Inflammatory macrophage treated with lipopolysaccharide for 1 hour (primary cell): Measurements from ENCODE around the gene MYO6.
"Not testable (repeated sequence)": the region's sequence is repeated elsewhere in the genome, so short reads cannot be mapped to it uniquely, and the experiment has no call there.

Source experiments
- DNase-seq, 2 donors: peaks; one replicate each; pipeline ENCODE4 v3.0.0-alpha.2; 2020 to 2022

Gene MYO6

GRCh38 chr6:75748743-75749538 lies at the start of gene MYO6:
TSS of gene MYO6 (plus strand) at chr6:75749239. CDS start at chr6:75817548, 68,309 bp downstream.
- DNase-seq = peak; percentile 29 to 49

- not testable (repeated sequence) for DNase-seq
Measured at GRCh38 chr6:75708334-75708733, 40.7 kb upstream of the MYO6 start.

GRCh38 chr6:75711173-75711572 lies 37.9 kb upstream of the MYO6 start:
- no peak for DNase-seq

- no peak for DNase-seq
Measured at GRCh38 chr6:75719133-75719532, 29.9 kb upstream of the MYO6 start.

- no peak for DNase-seq
Measured at GRCh38 chr6:75723382-75723781, 25.7 kb upstream of the MYO6 start.

GRCh38 chr6:75727206-75727605 lies 21.8 kb upstream of the MYO6 start:
- DNase-seq = no peak

GRCh38 chr6:75731029-75731428 lies 18.0 kb upstream of the MYO6 start:
- DNase-seq = not testable (repeated sequence)

- peak; percentile 22 to 24 for DNase-seq
Measured at GRCh38 chr6:75735491-75736186, 13.4 kb upstream of the MYO6 start.

GRCh38 chr6:75743971-75744370 lies 5.1 kb upstream of the MYO6 start:
- DNase-seq = no peak

GRCh38 chr6:75745404-75745803 lies 3.6 kb upstream of the MYO6 start:
- DNase-seq = no peak

- DNase-seq = no peak
Measured at GRCh38 chr6:75746221-75746620, 2.8 kb upstream of the MYO6 start.

- peak; percentile 37 to 44 for DNase-seq
Measured at GRCh38 chr6:75747152-75747992, 1.7 kb upstream of the MYO6 start.

GRCh38 chr6:75748003-75748742 lies 866 bp upstream of the MYO6 start:
- peak in 1 of 2 donors; percentile 28 for DNase-seq

- no peak for DNase-seq
Measured at GRCh38 chr6:75751443-75751842, 2.4 kb downstream of the MYO6 start.

- DNase-seq = no peak
Measured at GRCh38 chr6:75752365-75752764, 3.3 kb downstream of the MYO6 start.

GRCh38 chr6:75755704-75756103 lies 6.7 kb downstream of the MYO6 start:
- no peak for DNase-seq

- DNase-seq = no peak
Measured at GRCh38 chr6:75757295-75757694, 8.3 kb downstream of the MYO6 start.

- no peak for DNase-seq
Measured at GRCh38 chr6:75758061-75758460, 9.0 kb downstream of the MYO6 start.

- no peak for DNase-seq
Measured at GRCh38 chr6:75759207-75759606, 10.2 kb downstream of the MYO6 start.

GRCh38 chr6:75760320-75760719 lies 11.3 kb downstream of the MYO6 start:
- no peak for DNase-seq

GRCh38 chr6:75761489-75761888 lies 12.4 kb downstream of the MYO6 start:
- no peak for DNase-seq

- DNase-seq = no peak
Measured at GRCh38 chr6:75762063-75762462, 13.0 kb downstream of the MYO6 start.

GRCh38 chr6:75766387-75766786 lies 17.3 kb downstream of the MYO6 start:
- no peak for DNase-seq
